Measurements from ENCODE around the gene MED20.

Gene MED20

GRCh38 chr6:41914869-41915530, 5.9 kb downstream of the MED20 start:
- FAIRE-seq: no peak

GRCh38 chr6:41914343-41914742, 6.6 kb downstream of the MED20 start:
- no peak for FAIRE-seq
- no peak for DNase-seq (ENCODE audit: extremely low spot score, insufficient read length, low read depth)

More at GRCh38 chr6:41914869-41915530, 5.9 kb downstream of the MED20 start:
- no peak for DNase-seq (ENCODE audit: extremely low spot score, insufficient read length, low read depth)

- no peak for DNase-seq (ENCODE audit: extremely low spot score, insufficient read length, low read depth)
- FAIRE-seq: no peak
Observed at GRCh38 chr6:41909727-41910126, 11.2 kb downstream of the MED20 start.

- peak; percentile 24 for FAIRE-seq
Observed at GRCh38 chr6:41901882-41902519, 18.9 kb downstream of the MED20 start.

GRCh38 chr6:41900861-41901260, 20.1 kb downstream of the MED20 start:
- FAIRE-seq (no peak), DNase-seq (ENCODE audit: extremely low spot score, insufficient read length, low read depth) (no peak)

More at GRCh38 chr6:41901882-41902519, 18.9 kb downstream of the MED20 start:
- no peak for DNase-seq (ENCODE audit: extremely low spot score, insufficient read length, low read depth)

GRCh38 chr6:41896281-41896680, 24.7 kb downstream of the MED20 start:
- FAIRE-seq: no peak
- no peak for DNase-seq (ENCODE audit: extremely low spot score, insufficient read length, low read depth)

GRCh38 chr6:41895300-41896233, 25.4 kb downstream of the MED20 start, which contains the start of gene USP49:
Gene USP49 (minus strand): TSS chr6:41895375. CDS start chr6:41806983, 88,392 bp downstream.
- peak; percentile 95 for FAIRE-seq

GRCh38 chr6:41894366-41895299, 26.3 kb downstream of the MED20 start:
- no peak for DNase-seq (ENCODE audit: extremely low spot score, insufficient read length, low read depth)
- FAIRE-seq: no peak

More at GRCh38 chr6:41895300-41896233, 25.4 kb downstream of the MED20 start, which contains the start of gene USP49:
- DNase-seq (ENCODE audit: extremely low spot score, insufficient read length, low read depth): peak; percentile 89

- FAIRE-seq (no peak), DNase-seq (ENCODE audit: extremely low spot score, insufficient read length, low read depth) (no peak)
Observed at GRCh38 chr6:41892921-41893564, 27.9 kb downstream of the MED20 start.

- DNase-seq (ENCODE audit: extremely low spot score, insufficient read length, low read depth): no peak
- FAIRE-seq: no peak
Observed at GRCh38 chr6:41887331-41887751, 33.6 kb downstream of the MED20 start.

GRCh38 chr6:41885930-41886329, 35.0 kb downstream of the MED20 start:
- DNase-seq (ENCODE audit: extremely low spot score, insufficient read length, low read depth) (no peak), FAIRE-seq (no peak)

GRCh38 chr6:41884957-41885356, 36.0 kb downstream of the MED20 start:
- no peak for DNase-seq (ENCODE audit: extremely low spot score, insufficient read length, low read depth)
- no peak for FAIRE-seq

- DNase-seq (ENCODE audit: extremely low spot score, insufficient read length, low read depth) (no peak), FAIRE-seq (no peak)
Observed at GRCh38 chr6:41881506-41881905, 39.4 kb downstream of the MED20 start.

GRCh38 chr6:41878961-41879405, 42.0 kb downstream of the MED20 start:
- FAIRE-seq (no peak), DNase-seq (ENCODE audit: extremely low spot score, insufficient read length, low read depth) (no peak)

- FAIRE-seq (no peak), DNase-seq (ENCODE audit: extremely low spot score, insufficient read length, low read depth) (no peak)
Observed at GRCh38 chr6:41878246-41878645, 42.7 kb downstream of the MED20 start.

- DNase-seq (ENCODE audit: extremely low spot score, insufficient read length, low read depth) (no peak), FAIRE-seq (no peak)
Observed at GRCh38 chr6:41877051-41877680, 43.8 kb downstream of the MED20 start.

GRCh38 chr6:41874741-41875140, 46.2 kb downstream of the MED20 start:
- FAIRE-seq: no peak
- DNase-seq (ENCODE audit: extremely low spot score, insufficient read length, low read depth): no peak

- FAIRE-seq (no peak), DNase-seq (ENCODE audit: extremely low spot score, insufficient read length, low read depth) (no peak)
Observed at GRCh38 chr6:41872147-41872546, 48.8 kb downstream of the MED20 start.

All from GM18507 (cell line).